K562 (cell line): ENCODE data around the gene ZFAND3. TPM values are rescaled to one million over a fixed set of nuclear protein-coding genes. Genes with fewer than 3 reads are reported as not detected.

Source experiments
- ATAC-seq: fragments of 200-7000 bp; cut with Tn5 transposase; 3 replicates; pipeline ENCODE4 v1.9.1; 2020; ENCODE audit warnings: moderate library complexity
- BruUV-seq: library from RNA; stranded (reverse); fragments of 400-500 nt; replicated peaks from 2 replicates; lab custom pipeline; 2021; lab: Mats Ljungman, UMichigan
- CTCF ChIA-PET: fragments of 300-600 bp; formaldehyde crosslinking; extraction: SDS; loops from one replicate; lab custom pipeline; 2021; ENCODE audit warnings: low intra/inter-chr PET ratio; lab: Yijun Ruan, JAX
- POLR2A ChIA-PET: fragments of 300-600, 350-650 bp; sonication (Branson Sonifier 250); formaldehyde crosslinking; extraction: SDS; loops from one replicate; lab custom pipeline; 2021; ENCODE audit warnings: antibody characterized with exemption, inconsistent platforms; lab: Yijun Ruan, JAX
- DNase-seq, 4 experiments: peaks; one replicate each; pipeline versions ENCODE4 v3.0.0 to v3.0.0-alpha.2; 2011 to 2018; ENCODE audit warnings: low spot score in 3 of 4, mixed read lengths in 3 of 4; ENCODE audit errors: extremely low read depth in 1 of 4
- FAIRE-seq: peaks from 2 replicates; lab custom pipeline; 2011; peaks lifted over from hg19 to GRCh38; lab: Jason Lieb, UNC
- H2AFZ ChIP-seq: 2 replicates; pipeline ENCODE4 v1.6.0; 2011; ENCODE audit warnings: low read depth, low read length, control low read depth, inconsistent platforms
- H3K27ac ChIP-seq: fragments of 200-600 bp; 3 replicates; pipeline ENCODE4 v1.8.0; 2011; ENCODE audit warnings: low read depth, mild to moderate bottlenecking, control low read depth, inconsistent platforms, low read length, moderate library complexity, mixed read lengths; ENCODE audit errors: extremely low read depth
- H3K27me3 ChIP-seq, 2 experiments: fragments of 300-600 bp in 1 of 2; 2 replicates in 1 of 2; 3 replicates in 1 of 2; pipeline versions ENCODE4 v1.6.0 to v1.8.0; 2011; ENCODE audit warnings: inconsistent platforms in 2 of 2, low read length in 2 of 2, mild to moderate bottlenecking in 1 of 2, mixed read lengths in 1 of 2, moderate library complexity in 1 of 2; ENCODE audit not compliant: control insufficient read depth in 2 of 2, insufficient read depth in 2 of 2
- H3K36me3 ChIP-seq: fragments of 300-600 bp; 3 replicates; pipeline ENCODE4 v1.8.0; 2011; ENCODE audit warnings: mild to moderate bottlenecking, low read length, inconsistent platforms; ENCODE audit not compliant: control insufficient read depth, insufficient read depth
- H3K4me1 ChIP-seq, 2 experiments: fragments of 200-600 bp in 1 of 2; replicated peaks in 1 of 2; 2 replicates in 1 of 2; 3 replicates in 1 of 2; pipeline versions ENCODE4 v1.5.1 to v1.8.0; 2011; ENCODE audit warnings: inconsistent platforms in 2 of 2, low read length in 2 of 2, mild to moderate bottlenecking in 1 of 2, mixed read lengths in 1 of 2, moderate library complexity in 1 of 2; ENCODE audit not compliant: control insufficient read depth in 2 of 2, insufficient read depth in 2 of 2
- H3K4me2 ChIP-seq: 2 replicates; pipeline ENCODE4 v1.6.1; 2011; ENCODE audit warnings: low read length, control low read depth, inconsistent platforms, mixed read lengths; ENCODE audit not compliant: insufficient read depth
- H3K4me3 ChIP-seq: fragments of 200-600 bp; sonication (generic), shearing (Covaris generic); 2 replicates; pipeline ENCODE4 v1.5.1; 2016; ENCODE audit warnings: control low read depth, inconsistent platforms
- H3K79me2 ChIP-seq: fragments of 200-600 bp; 3 replicates; pipeline ENCODE4 v1.8.0; 2011; ENCODE audit warnings: low read length, inconsistent platforms; ENCODE audit not compliant: control insufficient read depth, insufficient read depth
- H3K9ac ChIP-seq, 2 experiments: 2 replicates each; pipeline versions ENCODE4 v1.6.0 to v1.6.1; 2011; ENCODE audit warnings: low read depth in 2 of 2, low read length in 2 of 2, control low read depth in 1 of 2, inconsistent platforms in 1 of 2, mild to moderate bottlenecking in 1 of 2, mixed read lengths in 1 of 2; ENCODE audit not compliant: insufficient read depth in 1 of 2
- H3K9me1 ChIP-seq: one replicate; pipeline ENCODE4 v1.6.0; 2011; ENCODE audit warnings: inconsistent platforms, mild to moderate bottlenecking, low read length, moderate library complexity; ENCODE audit not compliant: control insufficient read depth, insufficient read depth
- H3K9me3 ChIP-seq: replicated peaks from 2 replicates; pipeline ENCODE4 v1.5.1; 2011; ENCODE audit warnings: low read depth, low read length, inconsistent platforms; ENCODE audit not compliant: control insufficient read depth, insufficient read depth
- H4K20me1 ChIP-seq: replicated peaks from 2 replicates; pipeline ENCODE4 v1.6.1; 2011; ENCODE audit warnings: low read length, inconsistent platforms, mixed read lengths; ENCODE audit not compliant: control insufficient read depth, insufficient read depth
- ELK3 ChIP-seq: fragments of 450-650 bp; formaldehyde crosslinking; IDR thresholded peaks from 2 replicates; pipeline ENCODE4 v1.4.0; 2020; ENCODE audit warnings: mild to moderate bottlenecking
- FOSL1 ChIP-seq: fragments of 200-800 bp; sonication (Bioruptor generic); conservative IDR thresholded peaks from 2 replicates; pipeline ENCODE4 v1.6.1; 2016; ENCODE audit warnings: missing genetic modification characterization, missing compliant biosample characterization
- FOXA1 ChIP-seq: fragments of 450-650 bp; IDR thresholded peaks from 2 replicates; pipeline ENCODE4 v1.6.1; 2016; ENCODE audit warnings: mild to moderate bottlenecking, borderline replicate concordance
- HNRNPUL1 ChIP-seq: fragments of 200-400 bp; formaldehyde crosslinking; IDR thresholded peaks from 2 replicates; pipeline ENCODE4 v1.6.1; 2017; ENCODE audit warnings: low read length
- NR3C1 ChIP-seq: sonication (generic); formaldehyde crosslinking; IDR thresholded peaks from 2 replicates; pipeline ENCODE4 v1.8.1; 2022; ENCODE audit warnings: missing genetic modification reagents
- PHF21A ChIP-seq: fragments of 450-650 bp; IDR thresholded peaks from 2 replicates; pipeline ENCODE4 v1.6.1; 2017; ENCODE audit warnings: low read depth, borderline replicate concordance
- PRPF4 ChIP-seq: fragments of 200-400 bp; formaldehyde crosslinking; IDR thresholded peaks from one replicate; pipeline ENCODE4 v1.6.1; 2017; ENCODE audit warnings: low read length, low read depth, mild to moderate bottlenecking; ENCODE audit not compliant: insufficient read depth, poor library complexity, severe bottlenecking
- U2AF1 ChIP-seq: fragments of 200-400 bp; formaldehyde crosslinking; optimal IDR thresholded peaks from 2 replicates; pipeline ENCODE3; 2017; ENCODE audit warnings: mild to moderate bottlenecking, low read depth, low read length, moderate library complexity
- ZC3H4 ChIP-seq: sonication (generic); formaldehyde crosslinking; IDR thresholded peaks from 2 replicates; pipeline ENCODE4 v1.9.0; 2021; ENCODE audit warnings: missing genetic modification reagents, borderline replicate concordance
- ZNF79 ChIP-seq: fragments of 250-450 bp; sonication (Bioruptor Pico); IDR thresholded peaks from 2 replicates; pipeline ENCODE4 v1.4.0; 2020; ENCODE audit warnings: low read depth, mild to moderate bottlenecking, moderate library complexity
- WGBS: fragments of 100-300 bp; shearing (Covaris generic); methylation state at CpG from one replicate; pipeline ENCODE4 v1.1.6; 2016; ENCODE audit warnings: low coverage, mixed read lengths; ENCODE audit not compliant: insufficient coverage; ENCODE audit errors: missing lambda C conversion rate; 5-methylcytosine and 5-hydroxymethylcytosine counted together
- in situ Hi-C: fragments of 300-500 bp; cut with MboI; formaldehyde crosslinking; loops from 4 replicates; pipeline ENCODE4 v1.15.0; 2018; ENCODE audit warnings: inconsistent platforms, mixed read lengths
- intact Hi-C: fragments of 100-400 bp; cut with micrococcal nuclease; formaldehyde crosslinking; loops from 2 replicates; pipeline ENCODE4 v1.14.2; 2022
- polyA plus RNA-seq, 8 experiments: library from polyadenylated mRNA; depleted of rRNA in 4 of 8; stranded (reverse) in 5 of 8; unstranded in 3 of 8; fragments of >200 nt; fragmentation: Nextera tagmentation in 2 of 8; fragmentation: Illumina TruSeq in 1 of 8; extraction: Ambion mirVana in 2 of 8; extraction: Trizol in 1 of 8; gene quantifications; 2 replicates each; pipeline versions ENCODE4 v1.2.1 to v1.2.3, GENCODE V29; 2011 to 2014; ENCODE audit warnings: inconsistent platforms in 1 of 8, missing spikeins in 1 of 8
- total RNA-seq, 7 experiments: library from RNA; depleted of rRNA in 6 of 7; stranded (reverse); fragments of >200 nt in 6 of 7; fragmentation: Illumina TruSeq in 2 of 7; extraction: Trizol in 2 of 7; gene quantifications; 2 replicates each; pipeline versions ENCODE4 v1.2.1 to v1.2.3, GENCODE V29; 2011 to 2021; ENCODE audit warnings: low replicate concordance in 1 of 7

The ZFAND3 gene
- total and polyA plus RNA-seq, 9 of the 15 experiments (the other 6 are each of a cell fraction or from before 2014, with no cell fraction given), result 0.81 to 26.6 (median 11.8) TPM

GRCh38 chr6:38172739-38173410, 353.3 kb downstream of the ZFAND3 start (continued):
- TF ChIP-seq U2AF1, result no peak
- TF ChIP-seq ZC3H4 (CRISPR knock-in tag), result no peak
- no peak for TF ChIP-seq ZNF79 (CRISPR knock-in tag)

GRCh38 chr6:38173909-38174308, 354.4 kb downstream of the ZFAND3 start:
- POLR2A ChIA-PET, result interaction anchor here (0.6 to 2.0 kb wide), 2 partner anchors 9 to 567 kb away, joined by 3 to 7 read pairs; no protein-coding TSS in a partner anchor
- Histone ChIP-seq H3K4me1 (peaks cover 0 to 5% of the 10 kb centered on the region in 2 experiments; a peak in 3 of 5 replicates), H3K27ac (no peak overlapping the region), H3K4me3 (no peak overlapping the region), H4K20me1 (peaks cover 25% of the 10 kb centered on the region), H3K27me3 (peaks cover 42 to 66% of the 10 kb centered on the region in 2 experiments), H2AFZ (no peak overlapping the region), H3K9me1 (no peaks in the 10 kb centered on the region), H3K9me3 (no peaks in the 10 kb centered on the region), H3K9ac (no peak overlapping the region), H3K79me2 (no peaks in the 10 kb centered on the region), H3K4me2 (no peak overlapping the region), H3K36me3 (no peaks in the 10 kb centered on the region)
- CTCF ChIA-PET, result no interaction called here
- FAIRE-seq (no peak), ATAC-seq (no peak), DNase-seq (no peak)
- no peak for TF ChIP-seq FOXA1
- no peak for TF ChIP-seq ELK3
- TF ChIP-seq FOSL1 (tag), result no peak
- no peak for TF ChIP-seq NR3C1 (CRISPR knock-in tag)
- TF ChIP-seq PHF21A, result no peak
- no peak for TF ChIP-seq PRPF4
- no peak for TF ChIP-seq HNRNPUL1
- intact Hi-C loops, result no loop called here
- in situ Hi-C loops, result no loop called here
- no TSS peak for BruUV-seq
- WGBS, result 26% methylated on average over 11 of the region's 11 CpGs
